ENCODE measurements around the gene STX1A.

STX1A gene

GRCh38 chr7:73735528-73735905, 16.0 kb upstream of the STX1A start:
- TF ChIP-seq, protein P1, sequence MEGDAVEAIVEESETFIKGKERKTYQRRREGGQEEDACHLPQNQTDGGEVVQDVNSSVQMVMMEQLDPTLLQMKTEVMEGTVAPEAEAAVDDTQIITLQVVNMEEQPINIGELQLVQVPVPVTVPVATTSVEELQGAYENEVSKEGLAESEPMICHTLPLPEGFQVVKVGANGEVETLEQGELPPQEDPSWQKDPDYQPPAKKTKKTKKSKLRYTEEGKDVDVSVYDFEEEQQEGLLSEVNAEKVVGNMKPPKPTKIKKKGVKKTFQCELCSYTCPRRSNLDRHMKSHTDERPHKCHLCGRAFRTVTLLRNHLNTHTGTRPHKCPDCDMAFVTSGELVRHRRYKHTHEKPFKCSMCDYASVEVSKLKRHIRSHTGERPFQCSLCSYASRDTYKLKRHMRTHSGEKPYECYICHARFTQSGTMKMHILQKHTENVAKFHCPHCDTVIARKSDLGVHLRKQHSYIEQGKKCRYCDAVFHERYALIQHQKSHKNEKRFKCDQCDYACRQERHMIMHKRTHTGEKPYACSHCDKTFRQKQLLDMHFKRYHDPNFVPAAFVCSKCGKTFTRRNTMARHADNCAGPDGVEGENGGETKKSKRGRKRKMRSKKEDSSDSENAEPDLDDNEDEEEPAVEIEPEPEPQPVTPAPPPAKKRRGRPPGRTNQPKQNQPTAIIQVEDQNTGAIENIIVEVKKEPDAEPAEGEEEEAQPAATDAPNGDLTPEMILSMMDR (IDR thresholded peaks at IDR 0.05; ENCODE audit: control insufficient read depth, extremely low read depth, insufficient read depth): no peak
- no peak for DNase-seq (ENCODE audit: low read depth)
- H3K4me3 ChIP-seq (ENCODE audit: low read depth, low read length): no peak overlapping the region

- DNase-seq (ENCODE audit: low read depth): peak; percentile 70
- H3K4me3 ChIP-seq (ENCODE audit: low read depth, low read length): no peak overlapping the region
- TF ChIP-seq, protein P1 (IDR thresholded peaks at IDR 0.05; ENCODE audit: control insufficient read depth, extremely low read depth, insufficient read depth): peak; percentile 79
Observed at GRCh38 chr7:73734619-73735527, 15.4 kb upstream of the STX1A start.

DNA sequence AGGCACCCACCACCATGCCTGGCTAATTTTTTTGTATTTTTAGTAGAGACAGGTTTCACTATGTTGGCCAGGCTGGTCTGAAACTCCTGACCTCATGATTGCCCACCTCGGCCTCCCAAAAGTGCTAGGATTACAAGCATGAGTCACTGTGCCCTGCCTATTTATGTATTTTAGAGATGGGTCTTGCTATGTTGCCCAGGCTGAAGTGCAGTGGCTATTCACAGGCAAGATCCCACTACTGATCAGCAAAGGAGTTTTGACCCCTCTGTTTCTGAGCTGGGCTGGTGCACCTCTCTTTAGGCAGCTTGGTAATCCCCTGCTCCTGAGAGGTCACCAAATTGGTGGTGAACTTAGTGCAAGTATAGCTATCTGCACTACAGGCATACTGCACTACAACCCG, 12.9 kb upstream of the STX1A start:
- no peak for DNase-seq (ENCODE audit: low read depth)
- TF ChIP-seq, protein P1 (IDR thresholded peaks at IDR 0.05; ENCODE audit: control insufficient read depth, extremely low read depth, insufficient read depth): no peak
- H3K4me3 ChIP-seq (ENCODE audit: low read depth, low read length): no peak overlapping the region

GRCh38 chr7:73730485-73730884, 11.0 kb upstream of the STX1A start:
- no peak overlapping the region for H3K4me3 ChIP-seq (ENCODE audit: low read depth, low read length)
- TF ChIP-seq, protein P1 (IDR thresholded peaks at IDR 0.05; ENCODE audit: control insufficient read depth, extremely low read depth, insufficient read depth): no peak
- DNase-seq (ENCODE audit: low read depth): no peak

DNA sequence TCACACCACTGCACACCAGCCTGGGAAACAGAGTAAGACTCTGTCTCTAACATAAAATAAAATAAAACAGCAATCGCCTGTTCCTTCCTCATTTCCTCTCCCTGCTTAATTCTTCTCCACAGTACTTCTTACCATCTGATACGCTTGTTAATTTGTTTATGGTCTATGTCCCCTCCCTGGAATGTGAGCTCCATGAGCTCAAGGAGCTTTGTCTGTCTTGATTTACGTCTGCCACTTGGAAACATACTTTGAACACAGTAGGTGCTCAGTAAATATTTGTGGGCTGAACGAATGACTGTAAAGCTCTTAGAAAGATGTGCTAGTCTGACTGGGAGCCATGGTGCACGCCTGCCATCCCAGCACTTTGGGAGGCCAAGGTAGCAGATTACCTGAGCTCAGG, 9.1 kb upstream of the STX1A start:
- H3K4me3 ChIP-seq (ENCODE audit: low read depth, low read length): no peak overlapping the region
- TF ChIP-seq, protein P1 (IDR thresholded peaks at IDR 0.05; ENCODE audit: control insufficient read depth, extremely low read depth, insufficient read depth): no peak
- no peak for DNase-seq (ENCODE audit: low read depth)

DNA sequence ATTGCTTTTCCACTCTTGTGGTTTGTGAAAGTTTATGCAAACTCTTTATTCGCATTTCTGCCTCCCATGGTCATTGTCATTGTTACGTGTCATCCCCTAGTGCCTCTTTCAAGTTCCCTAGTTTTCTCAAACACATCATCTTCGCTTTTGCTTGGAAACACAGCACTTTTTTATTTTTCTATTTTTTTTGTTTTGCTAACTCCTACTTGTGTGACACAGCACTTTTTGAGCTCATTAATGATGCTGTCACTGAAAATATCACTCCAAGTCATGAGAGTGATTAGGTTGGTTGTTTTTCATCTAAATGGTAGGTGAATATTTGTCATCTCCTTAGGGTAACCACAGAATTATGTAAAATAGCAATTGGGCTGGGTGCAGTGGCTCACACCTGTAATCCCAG, 8.5 kb upstream of the STX1A start:
- DNase-seq (ENCODE audit: low read depth): no peak
- TF ChIP-seq, protein P1 (IDR thresholded peaks at IDR 0.05; ENCODE audit: control insufficient read depth, extremely low read depth, insufficient read depth): no peak
- H3K4me3 ChIP-seq (ENCODE audit: low read depth, low read length): no peak overlapping the region

- TF ChIP-seq, protein P1 (IDR thresholded peaks at IDR 0.05; ENCODE audit: control insufficient read depth, extremely low read depth, insufficient read depth): no peak
- no peak for DNase-seq (ENCODE audit: low read depth)
- no peak overlapping the region for H3K4me3 ChIP-seq (ENCODE audit: low read depth, low read length)
Observed at GRCh38 chr7:73726083-73726466, 6.6 kb upstream of the STX1A start.

Measured in LNCaP clone FGC (cell line).